ENCODE results near the gene RBPJ.

RBPJ gene

DNA sequence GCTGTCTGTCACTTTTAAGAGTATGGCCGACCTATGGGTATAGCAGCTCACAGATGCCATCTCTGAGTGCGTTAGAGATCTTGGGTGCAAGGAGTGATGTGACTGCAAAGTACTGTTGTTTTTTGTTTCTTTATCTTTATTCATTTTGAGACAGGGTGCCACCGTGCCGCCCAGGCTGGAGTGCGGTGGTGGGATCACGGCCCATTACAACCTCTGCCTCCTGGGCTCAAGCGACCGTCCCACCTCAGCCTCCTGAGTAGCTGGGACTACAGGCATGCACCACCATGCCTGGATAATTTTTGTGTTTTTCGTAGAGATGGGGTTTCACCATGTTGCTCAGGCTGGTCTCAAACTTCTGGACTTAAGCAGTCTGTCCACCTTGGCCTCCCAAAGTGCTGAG, 98.0 kb downstream of the RBPJ start:
- no peak for DNase-seq (ENCODE audit: low read depth in 2 of 2)

DNA sequence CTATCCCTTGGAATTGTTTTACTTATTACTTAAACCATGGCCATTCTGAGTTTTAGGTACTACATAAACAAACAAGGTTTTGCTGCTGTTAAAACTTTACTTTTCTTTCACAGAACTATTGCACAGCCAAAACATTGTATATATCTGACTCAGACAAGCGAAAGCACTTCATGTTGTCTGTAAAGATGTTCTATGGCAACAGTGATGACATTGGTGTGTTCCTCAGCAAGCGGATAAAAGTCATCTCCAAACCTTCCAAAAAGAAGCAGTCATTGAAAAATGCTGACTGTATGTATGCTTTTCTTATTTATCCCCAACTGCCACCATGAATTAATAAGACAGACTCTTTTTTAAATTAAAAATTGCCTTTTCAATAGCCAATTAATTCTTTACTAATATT, 99.6 kb downstream of the RBPJ start:
- DNase-seq (ENCODE audit: low read depth in 2 of 2), result no peak

DNA sequence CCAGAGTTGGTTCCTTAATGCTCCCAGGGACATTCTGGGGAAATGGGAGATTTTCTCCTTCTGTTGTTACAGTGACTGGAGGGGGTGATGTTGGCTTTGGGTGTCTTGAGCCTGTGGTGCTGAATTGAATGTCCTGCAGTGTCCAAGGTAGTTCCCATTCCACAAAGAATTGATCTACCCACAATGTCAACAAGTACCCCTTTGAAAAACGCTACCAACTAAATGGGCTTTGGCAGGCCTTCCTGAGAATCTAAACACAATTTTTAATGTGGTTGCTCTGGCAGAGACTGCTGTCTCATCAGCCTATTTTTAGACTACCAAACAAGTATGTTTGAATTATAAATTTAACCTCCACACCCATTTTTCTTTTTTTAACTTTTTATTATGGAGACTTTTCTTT, 100.1 kb downstream of the RBPJ start:
- no peak for DNase-seq (ENCODE audit: low read depth in 2 of 2)

DNA sequence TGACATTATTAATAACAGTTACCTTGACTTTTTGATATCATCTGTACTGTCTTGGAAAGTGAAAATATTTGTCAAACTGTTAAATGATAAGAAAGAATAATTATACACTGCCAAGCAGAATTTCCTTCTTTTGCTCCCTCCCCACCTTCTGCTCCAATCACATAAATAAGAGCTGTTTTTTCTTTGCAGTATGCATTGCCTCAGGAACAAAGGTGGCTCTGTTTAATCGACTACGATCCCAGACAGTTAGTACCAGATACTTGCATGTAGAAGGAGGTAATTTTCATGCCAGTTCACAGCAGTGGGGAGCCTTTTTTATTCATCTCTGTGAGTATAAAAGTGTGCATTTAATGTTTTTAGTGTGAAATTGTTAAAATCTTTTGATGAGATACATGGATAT, 103.3 kb downstream of the RBPJ start:
- DNase-seq (ENCODE audit: low read depth in 2 of 2), result no peak

DNA sequence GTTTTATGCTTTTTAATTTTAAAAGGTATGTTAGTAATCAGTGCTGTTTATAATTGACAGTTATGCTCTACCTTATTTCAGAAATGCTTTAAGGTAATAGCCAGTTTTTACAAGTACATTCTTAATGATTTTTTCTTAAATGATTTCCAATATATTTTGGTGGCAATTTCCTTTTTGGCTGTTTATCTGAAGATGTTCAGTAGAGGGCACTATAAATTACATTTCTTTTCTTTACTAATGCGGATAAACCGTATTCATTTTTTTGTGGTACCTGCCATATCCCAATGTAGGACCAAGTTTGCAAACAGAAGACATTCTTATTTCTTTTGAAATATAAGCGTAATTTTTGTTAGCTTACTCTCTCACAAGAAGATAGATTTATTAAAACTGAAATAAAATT, 104.0 kb downstream of the RBPJ start:
- no peak for DNase-seq (ENCODE audit: low read depth in 2 of 2)

DNA sequence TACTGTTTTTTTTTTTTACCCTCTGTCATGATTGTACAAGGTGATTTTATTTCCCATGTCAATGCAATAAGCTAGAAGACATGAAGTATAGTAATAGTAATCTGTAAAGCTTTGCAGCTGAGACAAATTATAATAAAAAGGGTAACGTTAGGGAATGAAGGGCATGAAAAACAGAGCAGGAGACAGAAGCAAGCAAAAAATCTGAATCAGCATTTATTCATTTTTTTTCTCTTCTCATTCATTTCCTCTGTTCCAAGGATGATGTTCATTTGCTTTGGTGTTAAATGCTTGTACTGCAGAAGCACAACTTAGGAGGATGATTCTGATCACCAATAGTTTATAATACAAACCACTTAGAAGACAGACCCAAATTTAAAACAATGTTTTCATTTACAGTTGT, 105.1 kb downstream of the RBPJ start:
- no peak for DNase-seq (ENCODE audit: low read depth in 2 of 2)

DNA sequence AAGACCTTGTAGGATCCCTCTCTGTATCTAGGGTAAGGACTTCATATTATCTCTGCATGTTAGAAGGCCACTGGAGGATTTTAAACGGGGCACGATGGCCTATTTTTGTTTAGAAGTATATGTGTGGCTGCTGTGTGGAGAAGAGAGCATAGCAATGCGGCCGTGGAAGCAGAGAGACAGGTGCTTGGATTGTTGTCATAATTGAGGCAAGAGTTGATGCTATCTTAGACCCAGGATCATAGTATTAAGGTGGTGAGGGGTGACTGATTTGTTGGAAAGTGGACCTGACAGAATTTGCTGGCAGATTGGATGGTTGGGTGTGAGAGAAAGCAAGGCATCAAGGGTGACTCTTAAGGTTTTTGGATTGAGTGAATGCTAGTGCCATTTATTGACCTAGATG, 106.1 kb downstream of the RBPJ start:
- no peak for DNase-seq (ENCODE audit: low read depth in 2 of 2)

DNA sequence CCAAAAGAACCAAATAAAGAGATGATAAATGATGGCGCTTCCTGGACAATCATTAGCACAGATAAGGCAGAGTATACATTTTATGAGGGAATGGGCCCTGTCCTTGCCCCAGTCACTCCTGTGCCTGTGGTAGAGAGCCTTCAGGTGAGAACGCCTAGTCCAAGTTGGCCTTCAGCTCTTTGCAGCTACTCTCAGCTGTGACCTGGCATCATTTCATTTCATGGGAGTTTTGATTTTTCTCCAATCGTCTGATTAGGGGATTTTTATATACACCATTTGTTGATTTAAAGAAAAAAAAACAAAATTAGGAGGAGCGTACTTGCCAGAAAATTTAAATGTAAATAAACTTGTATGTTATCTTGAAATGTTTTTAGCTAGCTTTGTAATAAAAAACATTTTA, 109.1 kb downstream of the RBPJ start:
- no peak for DNase-seq (ENCODE audit: low read depth in 2 of 2)

DNA sequence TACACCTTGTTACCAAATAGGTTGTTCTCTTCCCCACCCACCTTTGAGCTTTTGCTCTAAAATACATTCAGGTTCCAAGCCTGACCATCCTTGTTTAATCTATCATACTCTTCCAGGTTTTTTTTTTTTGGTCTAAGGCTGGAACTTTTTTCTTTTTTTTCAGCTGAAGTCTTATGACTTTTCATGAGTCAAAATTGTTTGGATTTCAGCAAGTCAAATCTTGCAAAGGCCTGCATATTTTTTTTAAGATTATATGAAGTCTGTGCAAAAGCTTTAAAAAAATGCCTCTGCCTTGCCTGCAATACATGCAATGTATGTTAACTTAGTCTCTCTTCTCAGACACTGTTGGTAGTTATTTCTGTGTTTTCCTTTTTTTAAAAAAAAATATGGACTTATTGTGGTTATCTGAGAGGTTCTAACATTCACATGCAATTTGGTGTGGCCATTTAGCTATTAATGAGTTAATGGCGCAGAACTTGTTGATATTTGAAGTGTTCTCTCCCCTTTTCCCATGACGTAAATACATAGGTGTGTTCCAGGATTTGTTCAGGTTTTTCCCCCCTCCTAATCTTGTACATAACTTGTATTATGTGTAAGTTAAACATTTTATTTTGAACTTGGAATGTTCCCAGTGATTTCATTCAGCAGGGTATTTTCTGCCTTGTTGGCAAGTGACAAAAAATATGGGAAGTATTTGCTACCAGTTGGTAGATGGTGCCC, 110.8 kb downstream of the RBPJ start:
- no peak for DNase-seq (ENCODE audit: low read depth in 2 of 2)

DNA sequence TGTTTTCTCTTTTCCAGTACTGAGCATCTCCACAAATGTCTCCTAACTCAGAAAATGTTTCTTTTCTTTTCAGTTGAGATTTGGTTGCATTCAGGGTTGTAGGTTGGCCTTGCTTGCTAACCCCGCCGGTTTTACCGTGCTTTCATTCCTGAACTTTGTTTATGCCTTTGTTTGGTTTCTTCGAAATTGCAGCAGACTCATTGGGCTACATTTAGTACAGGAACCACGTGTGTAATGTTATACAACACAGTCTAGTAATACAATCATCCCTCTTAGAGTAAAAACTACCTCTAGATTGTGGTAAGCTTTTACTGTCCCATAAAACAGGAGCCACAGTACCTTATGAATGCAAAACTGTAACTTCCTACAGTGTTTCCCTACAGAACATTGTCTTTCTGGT, 111.6 kb downstream of the RBPJ start:
- no peak for DNase-seq (ENCODE audit: low read depth in 2 of 2)

DNA sequence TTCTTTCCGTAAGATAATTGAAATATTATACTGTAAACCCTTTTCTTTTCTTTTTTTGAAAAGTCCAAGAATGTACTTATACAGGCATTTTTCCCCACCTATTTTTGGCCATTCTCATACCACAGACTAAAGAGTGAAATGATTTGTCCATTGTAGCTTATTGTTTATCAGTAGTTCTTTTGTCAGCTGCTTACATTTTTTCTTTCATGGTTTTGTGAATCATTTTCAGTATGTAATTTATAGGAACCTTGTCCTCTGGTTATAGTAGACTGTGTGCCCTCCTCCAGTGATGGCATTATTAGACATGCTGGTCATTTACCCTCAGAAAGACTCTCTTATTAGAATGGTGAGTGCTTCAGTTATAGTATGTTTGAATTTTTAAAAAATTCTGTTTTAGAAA, 112.7 kb downstream of the RBPJ start:
- no peak for DNase-seq (ENCODE audit: low read depth in 2 of 2)

DNA sequence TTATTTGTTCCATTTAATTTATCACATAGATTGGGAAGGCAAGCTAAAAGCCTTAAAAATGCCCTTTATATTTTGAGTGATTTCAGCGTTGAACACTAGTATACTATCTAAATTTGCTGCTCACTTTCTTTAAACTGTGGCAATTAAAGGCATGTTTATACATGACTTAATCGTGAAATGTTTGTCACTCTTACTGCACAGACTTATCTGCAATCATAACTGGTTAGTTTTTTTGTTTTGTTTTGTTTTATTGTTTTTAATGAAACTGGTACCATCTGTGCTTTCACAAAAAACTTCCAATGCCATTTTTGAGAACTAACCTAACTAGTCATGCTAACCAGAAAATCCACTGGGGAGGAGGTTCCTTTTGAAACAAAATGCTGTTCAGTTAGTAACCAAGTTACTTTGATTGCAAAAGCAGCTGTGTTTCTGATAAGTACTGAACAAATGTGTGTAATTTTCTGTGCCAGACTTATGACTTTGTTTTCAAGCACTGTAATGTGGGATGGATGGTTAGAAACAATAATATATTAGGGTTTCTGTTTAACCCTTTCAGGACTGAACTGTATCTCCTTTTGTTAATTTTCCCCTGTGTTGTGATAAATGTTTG, 113.3 kb downstream of the RBPJ start:
- DNase-seq (ENCODE audit: low read depth in 2 of 2), result no peak

DNA sequence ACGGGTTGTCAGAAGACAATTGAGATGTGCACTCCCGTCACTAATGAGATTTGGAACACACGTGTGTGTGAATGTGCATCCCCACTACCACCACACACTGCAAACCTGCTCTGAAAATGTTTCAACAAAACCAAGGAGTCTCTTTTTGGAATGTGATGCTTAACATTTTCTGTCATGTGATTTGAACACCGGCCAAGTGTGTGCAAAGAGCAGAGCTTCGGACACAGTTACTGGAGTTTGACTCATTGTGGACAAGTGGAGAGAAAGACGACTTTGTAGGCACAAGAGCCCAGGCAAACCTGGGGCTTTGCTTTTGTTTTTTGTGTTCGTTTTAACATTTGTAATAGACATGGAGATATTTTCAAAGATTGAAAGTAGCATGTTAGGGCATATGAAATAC, 120.3 kb downstream of the RBPJ start:
- no peak for DNase-seq (ENCODE audit: low read depth in 2 of 2)

DNA sequence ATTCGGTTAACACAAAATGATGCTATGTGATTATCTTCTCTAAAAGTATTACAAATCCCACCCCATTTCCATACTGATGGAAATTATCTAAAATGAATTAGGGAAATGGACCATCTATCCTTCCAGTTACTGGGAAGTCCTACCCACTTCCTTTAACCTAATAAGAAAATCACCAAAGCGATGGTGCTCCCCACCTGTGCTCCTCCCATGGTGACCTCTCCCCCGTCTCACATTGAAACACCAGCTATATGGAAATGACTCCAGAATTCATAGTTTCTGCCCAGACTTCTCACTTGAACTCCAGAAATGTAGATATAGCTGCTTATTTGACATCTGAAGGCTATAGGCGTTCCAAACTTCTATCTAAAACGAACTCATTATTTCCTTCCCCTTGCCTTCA, 121.0 kb downstream of the RBPJ start:
- no peak for DNase-seq (ENCODE audit: low read depth in 2 of 2)

DNA sequence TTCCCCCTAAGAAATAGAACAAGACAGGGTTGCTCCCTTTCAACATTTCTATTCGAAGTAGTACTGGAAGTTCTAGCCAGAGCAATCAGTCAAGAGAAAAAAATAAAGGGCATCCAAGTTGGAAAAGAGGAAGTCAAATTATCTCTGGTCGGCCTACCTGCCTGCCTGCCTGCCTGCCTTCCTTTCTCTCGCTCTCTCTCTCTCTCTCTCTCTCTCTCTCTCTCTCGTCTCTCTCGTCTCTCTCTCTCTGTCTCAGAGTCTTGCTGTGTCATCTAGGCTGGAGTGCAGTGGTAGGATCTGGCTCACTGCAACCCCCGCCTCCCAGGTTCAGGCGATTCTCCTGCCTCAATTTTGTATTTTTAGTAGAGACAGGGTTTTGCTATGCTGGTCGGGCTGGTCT, 126.6 kb downstream of the RBPJ start:
- no peak for DNase-seq (ENCODE audit: low read depth in 2 of 2)

DNA sequence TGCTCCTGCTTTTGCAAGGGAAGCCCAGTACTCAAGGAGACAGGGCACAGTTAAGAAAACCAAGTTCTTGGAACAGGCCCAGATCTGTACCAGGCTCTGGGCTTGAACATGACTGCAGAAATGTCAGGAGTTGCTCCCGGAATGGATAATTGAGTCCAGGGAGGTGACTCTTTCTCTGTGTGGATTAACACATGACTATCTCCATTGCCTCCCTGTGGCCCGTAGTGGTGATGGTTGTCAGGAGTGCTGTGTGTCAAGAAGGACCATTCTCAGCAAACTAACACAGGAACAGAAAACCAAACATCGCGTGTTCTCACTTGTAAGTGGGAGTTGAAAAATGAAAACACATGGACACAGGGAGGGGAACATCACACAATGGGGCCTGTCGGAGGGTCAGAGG, 129.6 kb downstream of the RBPJ start:
- DNase-seq (ENCODE audit: low read depth in 2 of 2), result no peak

DNA sequence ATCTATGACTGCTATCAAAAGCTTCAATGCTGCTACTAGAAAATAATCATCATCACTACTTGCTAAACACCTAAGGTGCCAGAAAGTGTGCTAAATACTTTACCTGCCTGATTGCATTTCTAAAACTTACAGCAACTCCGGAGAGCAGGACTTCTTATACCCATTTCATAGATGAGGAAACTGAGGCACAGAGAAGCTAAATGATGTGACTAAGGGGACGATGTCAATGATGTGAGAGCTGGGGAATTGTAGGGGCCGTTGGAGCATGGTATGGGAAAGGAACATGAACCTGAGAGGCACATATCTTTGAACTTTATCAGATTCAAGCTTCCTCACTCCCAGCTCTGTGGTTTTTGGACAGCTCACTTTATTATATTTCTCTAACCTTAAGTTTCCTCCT, 130.8 kb downstream of the RBPJ start:
- DNase-seq (ENCODE audit: low read depth in 2 of 2), result no peak

DNA sequence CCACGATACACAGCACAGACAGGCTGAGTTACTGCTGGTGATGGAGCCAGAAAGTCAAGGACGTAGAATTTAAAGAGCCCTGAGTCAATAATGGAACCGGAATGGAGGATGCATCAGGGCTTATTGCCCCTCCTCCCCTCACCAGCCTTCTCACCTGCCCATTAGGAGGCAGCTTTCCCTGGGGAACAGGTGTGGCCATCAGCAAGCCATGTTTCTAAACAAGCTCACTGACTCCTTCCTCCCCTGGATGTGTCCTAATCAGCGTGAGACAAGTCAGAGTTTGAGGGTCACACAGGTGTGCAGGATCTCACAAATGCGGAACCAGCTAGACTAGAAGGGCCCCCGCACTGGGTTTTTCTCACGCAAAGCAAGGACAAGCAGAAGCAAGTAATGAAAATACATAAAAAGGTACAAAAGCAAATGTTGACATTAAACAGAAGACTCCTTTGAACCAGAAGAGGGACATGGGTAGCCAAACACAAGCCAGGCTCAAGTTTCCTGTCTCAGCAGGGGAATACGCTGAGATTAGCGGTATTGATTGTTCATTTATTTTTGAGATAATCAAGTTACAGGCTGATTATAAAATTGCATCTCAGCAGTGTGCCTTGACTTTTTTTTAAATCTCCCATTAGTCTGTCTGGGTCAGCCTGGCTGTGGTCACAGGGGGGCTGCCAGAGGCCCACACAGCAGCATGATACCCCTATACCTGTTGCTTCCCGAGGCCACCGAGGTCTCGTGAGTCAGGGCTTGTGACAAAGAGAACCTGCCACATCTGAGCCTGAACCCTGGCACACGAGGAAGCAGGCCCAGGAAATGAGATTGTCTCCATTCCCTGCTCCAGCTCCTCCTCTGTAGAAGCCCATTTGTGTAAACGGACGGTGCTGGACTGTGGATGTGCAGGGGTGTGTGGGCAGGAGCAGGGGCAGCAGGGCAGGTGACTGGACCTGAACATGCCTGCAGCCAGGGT, 132.0 kb downstream of the RBPJ start:
- no peak for DNase-seq (ENCODE audit: low read depth in 2 of 2)

DNA sequence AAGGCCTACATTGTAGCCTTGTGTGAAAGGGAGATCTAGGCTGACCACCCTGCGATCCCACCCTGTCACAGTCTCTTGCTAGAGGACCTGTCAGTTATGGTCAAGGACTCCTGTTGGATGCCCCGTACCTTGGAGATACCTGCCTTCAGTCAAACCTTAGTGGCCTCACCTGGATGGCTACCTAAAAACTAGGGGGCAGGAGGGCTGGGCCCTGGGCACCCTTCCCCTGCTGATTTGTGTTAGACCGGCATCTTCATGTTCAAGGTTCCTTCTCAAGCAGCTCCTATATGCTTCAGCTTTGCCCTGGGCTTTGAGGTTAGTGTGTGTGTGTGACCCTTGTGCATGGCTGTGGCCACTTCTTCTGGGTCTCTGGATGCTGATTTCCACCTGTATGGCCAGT, 134.1 kb downstream of the RBPJ start:
- no peak for DNase-seq (ENCODE audit: low read depth in 2 of 2)

DNA sequence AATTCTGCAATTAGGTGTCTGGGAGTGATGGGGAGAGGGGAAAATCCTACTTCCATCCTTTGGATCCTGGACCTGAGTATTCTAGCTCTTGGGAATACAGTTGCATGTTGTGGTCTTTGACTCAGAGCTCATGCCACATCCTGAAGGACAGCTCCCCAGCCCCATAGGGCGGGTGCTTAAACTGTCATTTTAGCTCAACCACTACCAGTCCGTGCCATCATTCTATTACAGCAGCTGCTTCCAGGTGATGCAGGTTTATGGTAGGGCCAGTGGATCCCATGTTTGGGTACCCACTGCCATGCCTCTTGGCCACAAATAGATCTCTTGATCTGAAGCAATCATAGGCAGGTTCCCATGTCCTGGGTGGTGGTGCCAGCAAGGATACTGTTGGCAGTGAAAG, 134.8 kb downstream of the RBPJ start:
- DNase-seq (ENCODE audit: low read depth in 2 of 2), result no peak

DNA sequence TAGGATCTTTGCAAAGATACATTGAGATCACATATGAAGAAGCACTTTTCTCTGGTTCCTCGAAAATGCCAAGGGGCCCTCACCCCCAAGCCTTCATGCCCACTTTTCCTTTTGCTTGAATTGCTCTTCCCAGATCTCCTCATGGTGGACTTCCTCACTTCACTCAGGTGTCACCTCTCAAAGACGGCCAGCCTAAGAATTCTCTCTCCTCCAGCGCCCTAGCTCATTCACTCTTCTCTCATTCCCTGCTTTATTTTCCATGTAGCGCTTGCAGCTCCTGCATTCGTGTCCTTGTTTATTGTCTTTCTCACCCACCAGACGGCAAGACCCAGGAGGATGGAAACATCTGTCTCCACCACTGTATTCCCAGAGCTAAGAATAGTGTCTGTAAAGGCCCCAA, 136.6 kb downstream of the RBPJ start:
- no peak for DNase-seq (ENCODE audit: low read depth in 2 of 2)

DNA sequence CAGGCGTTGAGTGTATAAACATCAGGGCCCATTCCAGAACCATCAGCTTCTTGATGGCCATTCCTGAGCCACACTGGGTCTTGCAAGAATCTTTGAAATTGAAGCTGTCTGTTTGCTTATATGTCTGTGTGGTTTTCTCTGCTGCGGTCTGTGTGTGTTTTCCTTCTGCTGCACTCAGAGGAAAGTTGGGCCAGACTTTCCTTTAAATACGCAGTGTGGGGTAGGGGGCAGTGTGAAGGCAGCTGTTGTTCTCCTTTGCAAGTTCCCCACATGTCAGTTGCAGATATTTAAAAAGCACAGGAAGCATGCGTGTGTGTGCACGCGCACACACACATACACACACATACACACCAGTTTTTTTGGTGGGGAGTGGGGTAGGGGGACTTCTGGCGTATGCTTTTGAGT, 137.3 kb downstream of the RBPJ start:
- DNase-seq (ENCODE audit: low read depth in 2 of 2), result no peak
